SKM-1 treated with dmso at 0.1 percent for 144 hours (cell line): ENCODE data around the gene PAWR.
"Not testable (repeated sequence)": the region's sequence is repeated elsewhere in the genome, so short reads cannot be mapped to it uniquely, and the experiment has no call there.

ENCODE experiments used
- DNase-seq: peaks from one replicate; lab custom pipeline; 2025; ENCODE audit not compliant: unreplicated experiment; lab: John Stamatoyannopoulos, UW

PAWR gene

DNA sequence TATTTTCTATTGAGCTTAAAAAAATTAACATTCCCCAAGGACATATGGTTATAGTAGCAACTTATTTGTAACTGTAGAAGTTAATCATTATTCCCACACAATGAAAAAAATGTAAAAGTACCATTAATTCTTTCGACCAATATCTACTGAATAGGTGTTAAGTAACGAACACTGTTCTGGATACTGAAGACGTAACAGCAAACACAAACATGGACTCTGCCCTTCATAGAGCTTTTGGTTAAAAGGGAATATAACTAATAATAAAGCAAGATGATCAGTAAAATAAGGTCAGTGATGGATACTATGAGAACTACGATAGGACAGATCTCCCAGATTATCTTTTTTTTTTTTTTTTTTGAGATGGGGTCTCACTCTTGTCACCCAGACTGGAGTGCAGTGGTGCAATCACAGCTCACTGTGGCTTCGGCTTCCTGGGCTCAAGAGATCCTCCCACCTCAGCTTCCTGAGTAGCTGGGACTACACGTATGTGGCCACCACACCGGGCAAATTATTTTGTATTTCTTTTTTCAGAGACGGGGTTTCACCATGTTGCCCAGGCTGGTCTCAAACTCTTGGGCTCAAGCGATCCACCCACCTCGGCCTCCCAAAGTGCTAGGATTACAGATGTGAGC is 93.9 kb downstream of the PAWR start:
- no peak for DNase-seq

DNA sequence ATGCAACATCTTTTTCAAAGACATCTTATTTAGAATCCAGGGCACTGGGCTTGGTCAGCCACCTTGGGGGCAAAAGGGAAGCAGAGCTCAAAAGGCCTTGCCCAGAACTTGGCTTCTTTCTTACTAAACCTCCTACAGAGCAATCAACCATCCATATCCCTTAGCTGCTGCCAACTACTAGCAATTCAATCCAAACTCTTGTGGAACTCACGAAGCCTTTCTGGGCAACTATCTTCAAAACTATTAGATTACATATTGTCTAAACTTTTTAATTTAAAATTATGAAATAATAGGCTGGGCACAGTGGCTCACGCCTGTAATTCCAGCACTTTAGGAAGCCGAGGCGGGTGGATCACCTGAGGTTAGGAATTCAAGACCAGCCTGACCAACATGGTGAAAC is 95.5 kb downstream of the PAWR start:
- no peak for DNase-seq

DNA sequence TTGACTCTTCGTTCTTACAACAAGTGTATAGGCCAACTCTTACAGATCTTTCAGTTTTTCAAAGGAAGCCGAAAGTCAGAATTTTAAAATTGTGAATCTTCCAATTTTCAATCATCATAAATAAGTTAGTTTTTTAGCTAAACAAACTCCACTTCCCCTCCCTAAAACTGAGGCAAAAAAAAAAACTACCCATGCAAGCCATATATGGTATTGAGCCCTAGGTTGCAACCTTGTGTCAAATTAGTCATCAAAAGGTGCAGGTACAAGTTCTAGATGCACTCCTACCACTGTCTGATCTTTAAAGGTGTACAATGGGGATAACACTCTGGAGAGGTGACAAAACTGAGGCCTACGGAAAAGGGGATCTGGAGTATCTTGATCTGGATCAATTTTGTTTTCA is 97.9 kb downstream of the PAWR start:
- DNase-seq = no peak

DNA sequence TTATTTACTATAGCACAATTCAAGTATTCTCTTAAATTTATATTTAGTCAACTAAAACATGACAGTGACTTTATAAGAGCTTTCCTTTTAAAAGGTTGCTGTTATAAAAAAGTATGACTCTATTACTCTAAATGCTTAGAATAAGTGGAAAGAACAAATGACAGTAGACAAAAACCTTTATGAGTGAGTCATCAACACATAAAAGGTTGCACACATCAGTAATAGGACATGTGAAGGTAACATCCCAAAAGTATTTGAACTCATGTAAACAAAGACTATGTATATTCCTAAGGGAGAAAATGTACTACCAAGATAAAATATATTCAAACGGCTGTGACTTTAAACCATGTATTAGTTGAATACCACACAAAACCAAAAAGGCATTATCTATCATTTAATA is 98.8 kb downstream of the PAWR start:
- no peak for DNase-seq

DNA sequence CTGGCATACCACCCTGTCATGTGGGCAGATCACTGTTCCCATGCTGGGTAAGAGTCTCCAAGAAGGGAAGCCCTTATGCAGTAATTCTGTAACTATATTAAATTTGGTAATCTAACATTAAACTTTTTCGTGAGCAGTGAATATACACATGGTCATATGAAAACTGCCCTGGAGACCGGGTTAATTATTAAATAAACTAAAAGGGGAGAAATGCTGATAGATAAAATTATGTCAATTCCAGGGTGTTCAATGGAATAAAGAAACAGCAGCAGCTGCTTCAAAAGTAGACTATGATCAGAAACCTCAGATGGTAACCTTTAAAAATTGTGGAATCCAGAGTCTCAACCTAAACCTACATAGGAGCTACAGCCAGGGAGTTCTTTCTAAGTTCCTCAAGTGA is 100.0 kb downstream of the PAWR start:
- no peak for DNase-seq

DNA sequence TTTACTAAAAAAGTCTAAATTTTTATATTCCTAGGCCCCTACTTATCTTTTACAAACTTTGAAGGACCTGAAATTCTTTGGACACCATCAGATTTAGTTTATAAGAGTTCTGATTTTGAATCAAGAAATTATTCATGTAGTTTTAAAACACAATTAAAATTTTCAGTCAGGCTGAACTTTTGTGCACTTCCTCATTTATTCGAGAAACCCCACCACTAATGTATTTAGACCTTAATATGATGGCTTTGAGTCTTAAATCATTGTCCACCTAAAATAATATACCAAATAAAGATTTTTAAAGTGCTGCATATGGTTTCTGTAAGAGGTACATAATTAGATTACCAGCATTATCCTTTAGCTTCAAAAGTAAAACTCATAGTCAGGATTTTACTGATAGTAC is 103.4 kb downstream of the PAWR start:
- DNase-seq = no peak

DNA sequence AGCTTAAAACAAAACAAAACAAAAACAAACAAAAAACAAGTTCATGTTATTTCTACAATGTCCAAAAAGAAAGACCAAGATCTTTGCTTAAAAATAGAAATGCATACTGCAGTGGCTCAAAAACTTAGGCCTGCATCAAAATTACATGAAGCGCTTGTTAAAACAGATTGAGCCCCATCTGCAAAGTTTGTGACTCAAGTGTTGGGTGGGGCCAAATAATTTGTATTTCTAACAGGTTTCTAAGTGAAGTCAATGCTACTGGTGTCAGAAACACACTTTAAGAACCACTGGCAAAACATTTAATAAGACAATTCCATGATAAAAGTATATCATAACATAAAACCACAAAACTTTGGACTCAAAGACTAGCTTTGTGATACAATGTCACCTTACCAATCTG is 105.6 kb downstream of the PAWR start:
- DNase-seq = no peak

DNA sequence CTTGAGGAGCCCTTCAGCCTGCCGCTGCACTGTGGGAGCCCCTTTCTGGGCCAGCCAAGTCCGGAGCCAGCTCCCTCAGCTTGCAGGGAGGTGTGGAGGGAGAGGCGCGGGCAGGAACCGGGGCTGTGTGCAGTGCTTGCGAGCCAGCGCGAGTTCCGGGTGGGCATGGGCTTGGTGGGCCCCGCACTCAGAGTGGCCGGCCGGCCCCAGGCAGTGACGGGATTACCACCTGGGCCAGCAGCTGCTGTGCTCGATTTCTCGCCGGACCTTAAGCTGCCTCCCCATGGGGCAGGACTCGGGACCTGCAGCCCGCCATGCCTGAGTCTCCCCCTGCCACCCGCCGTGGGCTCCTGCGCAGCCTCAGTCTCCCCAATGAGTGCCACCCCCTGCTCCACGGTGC is 116.9 kb downstream of the PAWR start:
- DNase-seq = no peak

DNA sequence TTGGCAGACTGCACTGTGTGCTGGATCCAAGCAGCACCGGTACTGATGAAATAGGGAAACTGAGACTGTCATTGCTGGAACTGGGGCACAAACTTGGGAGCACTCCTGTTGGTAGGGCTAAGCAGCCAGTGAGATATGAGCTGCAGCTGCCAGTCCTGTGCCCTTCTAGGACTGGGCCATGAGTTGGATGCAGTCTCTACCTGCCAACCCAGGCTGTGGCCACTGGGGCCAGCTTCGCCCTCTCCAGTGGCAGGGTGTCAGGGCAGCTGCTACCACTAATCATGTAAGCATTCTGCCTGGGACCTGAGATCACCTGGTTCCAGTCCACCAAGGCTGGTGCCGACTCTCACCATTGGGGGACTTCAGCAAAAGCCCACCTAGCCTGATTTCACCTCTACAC is 121.1 kb downstream of the PAWR start:
- DNase-seq = no peak

DNA sequence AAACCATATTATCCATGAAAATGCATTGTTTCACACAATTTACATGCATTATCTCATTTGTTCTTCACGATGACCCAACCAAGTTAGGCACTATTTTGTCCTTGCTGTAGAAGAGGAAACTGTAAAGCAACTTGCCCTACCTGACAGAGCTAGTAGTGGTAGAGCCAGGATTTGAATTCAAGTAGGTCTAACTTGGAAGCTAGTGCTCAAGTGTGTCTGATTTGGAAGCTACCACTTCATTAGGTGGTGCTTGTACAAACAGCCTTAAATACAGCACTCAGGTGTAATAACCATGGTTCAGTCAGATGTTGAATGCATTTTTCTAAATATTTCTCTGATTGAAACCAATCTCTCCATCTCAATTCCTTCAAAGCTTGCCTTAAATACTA is 123.6 kb downstream of the PAWR start:
- no peak for DNase-seq

DNA sequence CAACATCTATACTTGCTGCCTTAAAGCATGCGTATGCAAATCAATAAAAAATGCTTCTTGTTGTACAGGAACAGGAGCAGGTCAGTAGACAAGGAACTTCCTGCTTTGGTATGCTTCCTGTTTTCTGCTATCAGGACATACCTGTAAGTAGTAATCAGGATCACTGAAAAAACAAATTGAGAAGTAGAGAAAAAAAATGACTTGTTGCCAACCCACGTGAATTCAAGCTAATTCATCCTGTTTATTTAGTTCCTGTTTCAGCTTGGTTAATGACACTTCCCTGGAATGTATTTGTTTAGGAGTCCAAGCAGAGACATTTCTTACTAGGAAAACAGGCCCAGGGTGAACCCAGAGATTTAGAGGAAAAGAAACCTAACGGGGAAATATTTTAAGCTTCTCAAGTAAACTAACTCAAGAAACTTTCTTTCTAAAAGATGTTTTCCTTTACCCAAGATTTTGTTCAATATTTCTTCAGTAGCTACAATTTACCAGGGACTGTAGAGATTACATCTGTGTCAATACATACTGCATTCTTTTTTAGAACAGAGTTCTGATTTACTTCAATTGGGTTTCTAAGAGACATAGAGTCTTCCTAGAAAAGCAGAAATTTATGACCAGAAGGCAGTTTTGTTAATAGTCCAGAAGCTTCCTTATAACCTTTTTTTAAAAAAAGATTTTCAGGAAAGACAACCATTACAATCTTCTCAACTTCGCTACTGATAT is 124.2 kb downstream of the PAWR start:
- no peak for DNase-seq

DNA sequence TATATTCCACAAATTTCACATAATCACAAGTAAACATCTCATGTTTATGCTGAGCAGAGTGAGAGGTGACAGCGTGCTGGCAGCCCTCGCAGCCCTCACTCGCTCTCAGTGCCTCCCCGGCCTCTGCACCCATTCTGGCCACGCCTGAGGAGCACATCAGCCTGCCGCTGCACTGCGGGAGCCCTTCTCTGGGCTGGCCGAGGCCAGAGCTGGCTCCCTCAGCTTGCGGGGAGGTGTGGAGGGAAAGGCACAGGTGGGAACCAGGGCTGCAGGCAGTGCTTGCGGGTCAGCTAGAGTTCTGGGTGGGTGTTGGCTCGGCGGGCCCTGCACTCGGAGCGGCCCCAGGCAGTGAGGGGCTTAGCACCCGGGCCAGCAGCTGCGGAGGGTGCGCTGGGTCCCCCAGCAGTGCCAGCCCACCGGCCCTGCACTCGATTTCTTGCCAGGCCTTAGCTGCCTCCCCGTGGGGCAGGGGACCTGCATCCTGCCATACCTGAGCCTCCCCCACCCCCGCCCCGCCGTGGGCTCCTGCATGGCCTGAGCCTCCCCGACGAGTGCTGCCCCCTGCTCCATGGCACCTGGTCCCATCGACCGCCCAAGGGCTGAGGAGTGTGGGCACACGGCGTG is 125.9 kb downstream of the PAWR start:
- DNase-seq = not testable (repeated sequence)

DNA sequence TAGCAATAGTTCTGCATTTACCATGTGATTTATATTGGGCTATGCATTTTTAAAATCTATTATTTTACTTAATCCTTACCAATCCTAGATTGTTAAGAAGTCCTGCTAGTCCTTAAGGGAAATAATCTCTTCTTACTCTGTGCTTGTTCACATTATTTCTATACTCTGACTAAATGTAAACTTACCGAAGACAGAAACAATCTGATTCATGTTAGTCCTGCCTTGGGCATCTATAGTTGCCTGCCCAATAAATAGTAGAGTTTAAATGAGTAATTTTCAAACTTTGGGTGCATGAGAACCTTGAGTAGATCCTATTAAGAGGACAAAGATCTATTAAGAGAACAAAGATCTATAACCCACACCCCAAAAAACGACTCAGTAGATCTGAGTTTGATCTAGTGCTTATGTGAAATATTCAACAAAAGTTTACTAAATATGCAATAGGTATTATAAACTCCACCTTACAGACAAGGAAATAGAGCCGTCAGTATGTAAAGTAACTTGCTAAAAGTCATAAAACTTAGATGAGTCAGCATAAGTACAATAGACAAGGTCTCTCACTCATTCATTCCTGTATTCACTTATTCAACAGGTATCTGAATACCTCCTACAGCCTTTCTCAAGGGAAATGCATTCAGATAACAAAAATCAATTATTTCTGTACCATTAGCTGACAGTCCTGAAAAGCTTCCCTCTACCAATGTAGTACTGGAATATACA is 127.6 kb downstream of the PAWR start:
- no peak for DNase-seq

DNA sequence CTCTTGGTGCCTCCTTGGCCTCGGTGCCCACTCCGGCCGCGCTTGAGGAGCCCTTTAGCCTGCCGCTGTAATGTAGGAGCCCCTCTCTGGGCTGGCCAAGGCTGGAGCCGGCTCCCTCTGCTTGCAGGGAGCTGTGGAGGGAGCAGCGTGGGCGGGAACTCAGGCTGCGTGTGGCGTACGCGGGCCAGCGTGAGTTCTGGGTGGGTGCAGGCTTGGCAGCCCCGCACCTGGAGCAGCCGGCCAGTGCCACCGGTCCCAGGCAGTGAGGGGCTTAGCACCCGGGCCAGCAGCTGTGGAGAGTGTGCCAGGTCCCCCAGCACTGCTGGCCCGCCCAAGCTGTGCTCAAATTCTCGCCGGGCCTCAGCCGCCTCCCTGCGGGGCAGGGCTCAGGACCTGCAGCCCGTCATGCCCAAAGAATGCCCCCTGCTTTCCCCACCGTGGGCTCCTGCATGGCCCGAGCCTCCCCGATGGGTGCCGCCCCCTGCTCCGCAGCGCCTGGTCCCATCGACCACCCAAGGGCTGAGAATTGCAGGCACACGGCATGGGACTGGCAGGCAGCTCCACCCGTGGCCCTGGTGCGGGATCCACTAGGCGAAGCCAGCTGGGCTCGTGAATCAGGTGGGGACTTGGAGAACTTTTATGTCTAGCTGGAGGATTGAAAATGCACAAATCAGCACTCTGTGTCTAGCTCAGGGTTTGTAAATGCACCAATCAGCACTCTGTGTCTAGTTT is 129.2 kb downstream of the PAWR start:
- DNase-seq = no peak

DNA sequence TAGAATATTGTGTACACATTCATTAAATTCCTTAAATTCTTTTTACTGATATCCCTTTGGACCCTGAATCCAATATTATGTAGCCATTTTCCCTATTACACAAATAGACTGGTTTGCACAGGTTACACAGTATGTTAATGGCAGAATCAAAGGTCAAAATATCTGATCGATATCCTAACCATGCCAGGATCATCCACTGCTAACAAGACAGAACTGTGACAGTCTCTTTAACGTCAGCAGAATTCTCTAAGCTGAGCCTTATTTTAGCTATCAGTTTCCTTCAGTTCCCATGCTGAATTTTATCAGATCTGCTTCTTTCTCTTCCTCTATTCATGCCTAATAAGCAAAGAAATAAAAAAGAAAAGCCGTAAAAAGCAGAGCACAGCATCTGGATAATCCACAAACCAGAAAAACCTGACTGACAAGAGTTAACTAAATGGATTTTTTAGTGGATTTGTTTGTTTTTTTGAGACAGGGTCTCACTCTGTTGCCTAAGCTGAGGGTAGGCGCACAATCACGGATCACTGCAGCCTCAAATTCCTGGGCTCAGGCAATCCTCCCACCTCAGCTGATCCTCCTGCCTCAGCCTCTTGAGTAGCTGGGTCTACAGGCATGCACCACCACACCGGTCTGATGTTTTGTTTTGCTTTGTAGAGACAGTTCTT is 130.4 kb downstream of the PAWR start:
- DNase-seq = no peak

DNA sequence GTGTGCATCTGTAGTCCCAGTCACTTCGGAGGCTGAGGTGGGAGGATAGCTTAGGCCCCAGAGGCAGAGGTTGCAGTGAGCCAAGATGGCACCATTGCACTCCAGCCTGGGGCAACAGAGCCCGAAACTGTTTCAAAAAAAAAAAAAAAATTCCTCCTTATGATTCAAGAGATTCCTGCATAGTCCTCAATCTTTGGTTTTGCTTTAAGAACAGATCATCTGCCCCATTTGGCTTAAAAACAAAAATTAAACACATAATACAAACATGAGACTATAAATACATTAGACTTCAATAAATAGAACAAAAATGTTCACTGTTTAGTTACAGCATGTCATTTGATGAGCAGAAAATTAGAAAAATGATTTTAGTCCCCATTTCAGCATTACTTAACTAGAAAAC is 131.2 kb downstream of the PAWR start:
- DNase-seq = no peak

DNA sequence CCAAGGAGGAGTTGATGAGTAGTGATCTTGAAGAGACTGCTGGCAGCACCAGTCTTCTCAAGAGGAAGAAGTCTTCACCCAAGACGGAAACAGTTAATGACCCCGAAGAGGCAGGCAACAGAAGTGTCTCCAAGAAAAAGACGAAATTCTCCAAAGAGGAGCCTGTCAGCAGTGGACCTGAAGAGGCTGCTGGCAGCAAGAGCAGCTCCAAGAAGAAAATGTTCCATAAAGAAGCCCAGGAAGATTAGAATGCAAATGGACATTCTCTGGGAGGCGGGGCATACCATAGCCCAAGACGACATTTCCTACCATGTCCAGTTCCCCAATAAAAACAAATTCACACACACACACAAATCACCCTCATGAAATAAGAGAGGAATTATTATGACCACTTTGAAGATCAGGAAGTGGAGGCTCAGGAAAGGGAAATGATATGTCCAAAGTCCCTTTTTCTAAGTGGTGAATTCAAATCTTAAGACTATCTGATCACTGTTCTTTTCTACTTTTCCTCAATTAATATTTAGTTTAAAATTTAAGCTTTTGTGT is 131.8 kb downstream of the PAWR start:
- DNase-seq = no peak

DNA sequence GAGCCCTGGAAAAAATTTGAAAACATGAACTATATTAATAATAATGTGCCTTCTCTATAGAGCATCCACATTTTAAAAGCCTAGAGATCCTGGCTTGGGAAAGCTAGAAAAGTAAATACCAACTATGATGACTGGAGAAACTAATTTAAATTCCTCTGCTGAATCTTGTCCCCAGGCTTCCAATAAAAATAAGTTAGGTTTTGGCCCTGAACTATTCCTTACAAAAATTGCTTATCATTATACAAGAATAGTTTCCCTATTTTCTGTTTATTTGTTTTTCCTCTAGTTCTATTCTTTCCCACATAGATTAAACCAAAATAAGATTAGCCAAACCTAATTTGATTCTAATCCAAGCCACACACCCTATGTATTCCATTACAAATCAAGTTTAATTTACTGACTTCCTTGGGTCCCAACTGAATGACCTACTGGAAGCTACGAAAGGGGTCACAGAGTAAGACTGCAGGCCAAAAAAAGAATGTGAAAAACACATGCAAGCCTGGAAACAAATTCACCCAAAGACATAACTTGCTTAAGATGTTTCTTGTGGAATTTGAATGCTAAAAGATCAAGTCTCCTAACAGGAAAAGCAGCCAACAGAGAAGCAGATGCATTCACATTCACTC is 133.0 kb downstream of the PAWR start:
- no peak for DNase-seq

DNA sequence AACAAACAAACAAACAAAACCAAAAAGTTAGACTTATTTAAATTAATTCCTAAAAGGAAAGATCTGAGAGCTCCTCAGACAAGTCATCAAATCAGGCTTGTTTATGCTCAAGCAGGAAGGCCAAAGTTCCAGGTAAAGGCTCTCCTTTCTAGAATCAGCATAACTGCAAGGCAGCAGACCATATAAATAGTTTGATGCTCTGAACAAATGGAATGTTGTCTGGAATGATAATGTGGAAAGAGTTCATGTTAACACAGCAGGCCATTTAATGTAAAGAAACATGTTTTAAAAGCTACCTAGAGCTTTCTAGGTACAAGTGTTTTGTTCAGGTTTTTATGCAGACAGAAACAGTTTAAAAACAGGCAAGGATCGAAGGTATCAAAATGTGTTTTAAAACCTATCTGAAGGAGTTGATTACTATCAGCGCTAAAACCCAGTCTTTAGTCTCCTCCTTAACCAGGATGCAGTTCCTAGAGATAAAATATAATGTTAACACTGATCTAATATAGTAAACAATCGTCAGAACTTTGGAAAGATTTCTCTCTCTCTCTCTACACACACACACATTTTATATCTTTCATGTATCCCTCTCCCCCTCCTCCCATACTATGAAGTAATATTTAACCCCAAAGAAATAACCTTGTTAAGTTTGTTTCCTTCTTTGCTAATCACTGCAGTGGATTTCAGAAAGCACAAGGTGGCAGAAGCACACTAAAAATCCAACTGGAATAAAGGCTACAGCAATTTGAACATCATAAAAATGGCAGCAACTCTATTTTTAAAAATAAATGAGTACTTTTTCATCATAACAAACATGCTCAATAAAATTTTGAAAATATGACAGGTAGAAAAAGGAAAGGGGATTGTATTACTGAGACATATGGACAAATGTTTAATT is 135.5 kb downstream of the PAWR start:
- no peak for DNase-seq
